Lower lobe of right lung (tissue), 2 donors: ENCODE data around the gene FBXW4. TPM values are rescaled to one million over a fixed set of nuclear protein-coding genes. Genes with fewer than 3 reads are reported as not detected.

Experiments used
- ATAC-seq, 2 donors: fragments of 200-7000 bp; cut with Tn5 transposase; one replicate each; pipeline ENCODE4 v1.9.1; 2020 to 2022; ENCODE audit warnings: mild to moderate bottlenecking in 2 of 2, moderate library complexity in 2 of 2
- DNase-seq: peaks from one replicate; pipeline ENCODE4 v3.0.0-alpha.2; 2020
- H3K27ac ChIP-seq: fragments of 200-600 bp; one replicate; pipeline ENCODE4 v1.8.0; 2022
- H3K27me3 ChIP-seq: fragments of 200-600 bp; one replicate; pipeline ENCODE4 v1.8.0; 2022; ENCODE audit warnings: low read depth
- H3K36me3 ChIP-seq: fragments of 200-600 bp; one replicate; pipeline ENCODE4 v1.8.0; 2022; ENCODE audit warnings: mild to moderate bottlenecking
- H3K4me1 ChIP-seq: fragments of 200-600 bp; one replicate; pipeline ENCODE4 v1.8.0; 2022
- H3K4me3 ChIP-seq: fragments of 200-600 bp; one replicate; pipeline ENCODE4 v1.8.0; 2022; ENCODE audit warnings: mild to moderate bottlenecking
- H3K9me3 ChIP-seq: fragments of 200-600 bp; one replicate; pipeline ENCODE4 v1.8.0; 2022
- intact Hi-C: fragments of 100-400 bp; cut with DNase I; formaldehyde crosslinking; loops from one replicate; pipeline ENCODE4 v1.11.0; 2022
- total RNA-seq: library from RNA; stranded (reverse); fragmentation: NEBNext Ultra II Directional; extraction: Animal tissue kit (Norgen Biotek cat#: 25700); gene quantifications from one replicate; pipeline ENCODE4 v1.2.1, GENCODE V29; 2021
- TF ChIP-seq, protein P1 (sequence below): fragments of 200-600 bp; IDR thresholded peaks from one replicate; pipeline ENCODE4 v1.8.0; 2022; ENCODE audit warnings: antibody characterized with exemption, mild to moderate bottlenecking
- donor health status: DM: no; HTN: yes; CAD: no; lungs with severe emphysema.

FBXW4 gene
- total RNA-seq, 1 donor from 2014 or later: 88.6 TPM

DNA sequence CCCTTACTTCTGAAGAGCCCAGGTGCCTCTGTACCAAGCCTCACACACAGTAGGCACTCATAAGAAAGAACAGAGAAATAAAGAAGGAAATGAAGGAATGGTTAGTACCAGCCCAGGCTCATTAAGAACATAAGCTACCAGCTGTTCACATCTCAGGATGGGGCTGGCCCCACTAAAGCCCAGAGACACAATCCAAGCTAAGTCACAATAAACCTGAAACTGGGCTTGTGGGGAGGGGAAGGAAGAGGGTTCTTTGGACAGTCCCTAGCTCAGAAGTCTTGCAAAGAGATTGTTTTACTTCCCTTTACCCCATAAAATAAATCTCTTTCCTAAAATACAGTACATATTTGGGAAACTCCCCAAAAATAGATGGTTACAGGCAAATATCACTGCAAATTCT is 24.3 kb downstream of the FBXW4 start:
- no peak for DNase-seq
- TF ChIP-seq, protein P1, sequence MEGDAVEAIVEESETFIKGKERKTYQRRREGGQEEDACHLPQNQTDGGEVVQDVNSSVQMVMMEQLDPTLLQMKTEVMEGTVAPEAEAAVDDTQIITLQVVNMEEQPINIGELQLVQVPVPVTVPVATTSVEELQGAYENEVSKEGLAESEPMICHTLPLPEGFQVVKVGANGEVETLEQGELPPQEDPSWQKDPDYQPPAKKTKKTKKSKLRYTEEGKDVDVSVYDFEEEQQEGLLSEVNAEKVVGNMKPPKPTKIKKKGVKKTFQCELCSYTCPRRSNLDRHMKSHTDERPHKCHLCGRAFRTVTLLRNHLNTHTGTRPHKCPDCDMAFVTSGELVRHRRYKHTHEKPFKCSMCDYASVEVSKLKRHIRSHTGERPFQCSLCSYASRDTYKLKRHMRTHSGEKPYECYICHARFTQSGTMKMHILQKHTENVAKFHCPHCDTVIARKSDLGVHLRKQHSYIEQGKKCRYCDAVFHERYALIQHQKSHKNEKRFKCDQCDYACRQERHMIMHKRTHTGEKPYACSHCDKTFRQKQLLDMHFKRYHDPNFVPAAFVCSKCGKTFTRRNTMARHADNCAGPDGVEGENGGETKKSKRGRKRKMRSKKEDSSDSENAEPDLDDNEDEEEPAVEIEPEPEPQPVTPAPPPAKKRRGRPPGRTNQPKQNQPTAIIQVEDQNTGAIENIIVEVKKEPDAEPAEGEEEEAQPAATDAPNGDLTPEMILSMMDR: no peak
- H3K9me3 ChIP-seq: no peaks in the 10 kb centered on the region
- H3K27me3 ChIP-seq: no peaks in the 10 kb centered on the region
- H3K4me1 ChIP-seq: no peaks in the 10 kb centered on the region
- intact Hi-C loops: no loop called here
- H3K4me3 ChIP-seq: no peak overlapping the region
- H3K36me3 ChIP-seq: peaks cover 96% of the 10 kb centered on the region
- no peak overlapping the region for H3K27ac ChIP-seq
- ATAC-seq: no peak

GRCh38 chr10:101669181-101669580 is 25.8 kb downstream of the FBXW4 start:
- no peak for DNase-seq
- TF ChIP-seq, protein P1: no peak
- Histone ChIP-seq H3K36me3 (peaks cover 96% of the 10 kb centered on the region), H3K9me3 (no peaks in the 10 kb centered on the region), H3K4me1 (no peaks in the 10 kb centered on the region), H3K27ac (no peak overlapping the region), H3K27me3 (no peaks in the 10 kb centered on the region), H3K4me3 (no peak overlapping the region)
- intact Hi-C loops: no loop called here
- no peak for ATAC-seq

- Histone ChIP-seq H3K27ac (no peak overlapping the region), H3K27me3 (no peaks in the 10 kb centered on the region), H3K9me3 (no peaks in the 10 kb centered on the region), H3K4me3 (no peak overlapping the region), H3K4me1 (no peaks in the 10 kb centered on the region), H3K36me3 (peaks cover 98% of the 10 kb centered on the region)
- DNase-seq (no peak), ATAC-seq (no peak)
- intact Hi-C loops: no loop called here
- TF ChIP-seq, protein P1: no peak
Observed at GRCh38 chr10:101668566-101668965, 26.4 kb downstream of the FBXW4 start.

GRCh38 chr10:101666083-101666482 is 28.9 kb downstream of the FBXW4 start:
- DNase-seq: no peak
- Histone ChIP-seq H3K9me3 (no peaks in the 10 kb centered on the region), H3K4me3 (no peak overlapping the region), H3K27me3 (no peaks in the 10 kb centered on the region), H3K27ac (no peak overlapping the region), H3K4me1 (no peaks in the 10 kb centered on the region), H3K36me3 (peaks cover 96% of the 10 kb centered on the region)
- TF ChIP-seq, protein P1: no peak
- ATAC-seq: no peak
- intact Hi-C loops: no loop called here

DNA sequence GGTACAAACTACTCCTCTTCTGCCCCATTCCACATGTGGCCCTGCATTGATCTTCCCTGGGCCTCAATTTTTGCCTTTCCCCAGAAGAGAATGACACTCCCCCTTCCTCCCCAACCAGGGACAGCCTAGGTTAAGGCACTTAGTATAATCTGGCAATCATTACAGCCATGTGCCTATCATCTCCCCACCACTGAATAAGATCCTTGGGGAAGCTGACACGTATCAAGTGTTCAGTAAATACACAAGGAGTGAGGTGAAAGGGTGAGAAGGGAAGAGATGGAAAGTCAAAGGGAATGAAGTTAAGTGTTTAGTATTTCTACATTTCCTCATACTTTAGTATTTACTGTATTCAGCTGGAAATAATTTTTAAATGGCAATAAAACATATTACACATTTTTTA is 31.9 kb downstream of the FBXW4 start:
- no peak overlapping the region for H3K27ac ChIP-seq
- ATAC-seq (peak; percentile 49 to 54), DNase-seq (no peak)
- H3K36me3 ChIP-seq: peaks cover 98% of the 10 kb centered on the region
- no peaks in the 10 kb centered on the region for H3K27me3 ChIP-seq
- no peaks in the 10 kb centered on the region for H3K9me3 ChIP-seq
- no peak overlapping the region for H3K4me3 ChIP-seq
- intact Hi-C loops: no loop called here
- no peaks in the 10 kb centered on the region for H3K4me1 ChIP-seq
- TF ChIP-seq, protein P1: no peak

DNA sequence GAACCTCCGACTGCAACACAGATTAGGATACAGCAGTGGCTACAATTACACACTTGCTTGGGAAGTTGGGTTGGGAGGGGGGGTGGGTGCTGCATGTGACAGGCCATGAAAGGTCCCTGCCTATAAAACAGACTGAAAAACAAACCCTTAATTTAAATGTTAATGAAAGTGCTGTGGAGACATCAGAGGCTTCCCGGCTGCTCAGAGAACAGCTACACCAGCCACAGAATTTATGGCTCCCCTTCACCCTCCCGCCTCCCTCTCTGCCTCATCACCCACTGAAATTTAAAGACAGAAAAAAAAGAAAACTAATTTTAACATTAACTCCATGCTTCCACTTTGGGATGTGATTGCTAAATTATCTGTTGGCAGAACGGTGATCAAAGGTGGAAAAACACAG is 34.7 kb downstream of the FBXW4 start:
- intact Hi-C loops: no loop called here
- H3K27ac ChIP-seq: no peak overlapping the region
- no peak for ATAC-seq
- no peak overlapping the region for H3K4me3 ChIP-seq
- no peaks in the 10 kb centered on the region for H3K9me3 ChIP-seq
- H3K27me3 ChIP-seq: no peaks in the 10 kb centered on the region
- no peak for DNase-seq
- H3K4me1 ChIP-seq: no peaks in the 10 kb centered on the region
- H3K36me3 ChIP-seq: peaks cover 96% of the 10 kb centered on the region
- TF ChIP-seq, protein P1: no peak
